ENCODE measurements around the gene PBX2.

GRCh38 chr6:32220021-32220420 lies 30.0 kb upstream of the PBX2 start:
- TF ChIP-seq CTCF (IDR thresholded peaks at IDR 0.05; ENCODE audit: borderline replicate concordance, extremely low read depth, low read length, poor library complexity, severe bottlenecking) (no peak), EZH2 (IDR thresholded peaks at IDR 0.05; ENCODE audit: borderline replicate concordance, low read depth, low read length, severe bottlenecking) (no peak)

All from DND-41 (cell line).